Measurements from ENCODE around the gene GEN1. TPM values are rescaled to one million over a fixed set of nuclear protein-coding genes. Genes with fewer than 3 reads are reported as not detected.

GEN1 gene
- total and polyA plus RNA-seq, 10 of the 15 experiments (the other 5 are each of a cell fraction or from before 2014, with no cell fraction given): 6.0 to 49.6 (median 36.0) TPM

DNA sequence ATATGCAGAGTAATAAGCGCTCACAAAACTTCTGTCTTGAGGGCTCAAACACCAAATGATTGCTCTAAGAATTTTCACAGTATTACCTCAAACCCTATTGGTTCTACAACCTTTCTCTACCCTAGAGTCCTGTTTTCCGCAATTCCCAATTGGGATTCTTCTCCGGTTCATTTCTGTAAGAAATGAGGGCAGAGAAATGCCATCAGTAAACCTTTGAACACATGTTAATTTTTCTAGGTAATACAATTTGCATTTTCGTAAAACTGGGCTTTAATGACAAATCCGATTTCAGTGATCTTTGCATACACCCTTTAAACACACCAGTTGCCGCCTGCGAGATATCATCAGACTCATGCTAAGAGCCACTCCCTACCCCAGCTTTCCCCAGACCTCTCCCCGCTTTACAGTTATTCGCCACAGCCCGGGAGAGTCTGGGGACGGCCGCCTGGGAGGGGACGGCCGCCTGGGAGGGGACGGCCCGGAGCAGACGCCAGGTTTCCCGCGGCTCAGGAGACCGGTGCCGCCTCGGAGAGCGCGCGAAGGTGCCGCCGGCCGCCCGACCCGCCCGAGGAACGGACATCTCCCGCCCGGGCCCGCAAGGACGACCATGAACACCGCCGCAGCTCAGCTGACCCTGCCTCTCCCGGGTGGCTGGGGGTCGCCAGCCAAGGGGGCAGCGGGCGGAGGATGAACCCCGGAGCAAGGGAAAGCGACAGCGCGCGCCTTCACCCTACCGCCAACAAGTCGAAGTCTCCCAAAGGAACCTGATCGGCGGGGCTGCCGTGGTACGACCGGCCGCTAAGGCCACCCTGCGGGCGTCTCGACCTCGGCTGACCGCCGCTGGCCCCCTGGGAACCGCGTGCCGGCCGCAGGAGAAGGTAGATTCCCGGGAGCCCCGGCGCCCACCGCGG, 791 bp upstream of the GEN1 start:
- Histone ChIP-seq H3K4me2 (ENCODE audit: control insufficient read depth, insufficient read depth) (peak overlapping the region; percentile 84; the same call in 1 of the 2 replicates), H3K79me2 (ENCODE audit: control insufficient read depth, insufficient read depth, low read length) (peaks cover 92% of the 10 kb centered on the region), H3K4me3 (peak overlapping the region; percentile 91), H3K27me3 (replicated peaks in 1 of 2; ENCODE audit: control insufficient read depth in 2 of 2, insufficient read depth in 2 of 2, low read length in 1 of 2) (no peaks in the 10 kb centered on the region), H3K36me3 (ENCODE audit: control insufficient read depth in 2 of 2, insufficient read depth in 2 of 2, low read length in 1 of 2) (no peaks in the 10 kb centered on the region), H4K20me1 (ENCODE audit: control insufficient read depth, insufficient read depth) (no peaks in the 10 kb centered on the region), H2AFZ (ENCODE audit: control insufficient read depth, low read depth, low read length) (peak overlapping the region; percentile 70), H3K9ac (ENCODE audit: control insufficient read depth, insufficient read depth, low read length) (peak overlapping the region; percentile 94), H3K4me1 (ENCODE audit: control insufficient read depth, insufficient read depth, low read length) (peaks cover 9% of the 10 kb centered on the region), H3K9me3 (replicated peaks; ENCODE audit: control insufficient read depth, insufficient read depth, low read length) (no peaks in the 10 kb centered on the region), H3K27ac (ENCODE audit: control insufficient read depth, insufficient read depth) (peak overlapping the region; percentile 94)
- in situ Hi-C loops (cut with MboI): no loop called here
- BruUV-seq (replicated peaks): TSS peak; percentile 66
- 1% methylated on average over 47 of the region's 70 CpGs for WGBS (ENCODE audit: insufficient coverage, insufficient replicate concordance, low lambda C conversion rate, missing lambda C conversion rate)
- DNase-seq (ENCODE audit: low read depth, low spot score): no peak
- POLR2A ChIA-PET: interaction anchor here (1.0 to 2.9 kb wide), 9 partner anchors 11 to 78 kb away, joined by 3 to 19 read pairs (median 6); partner anchors contain the start of gene MSGN1
- ATAC-seq: peak; percentile 57
- SMC1A ChIA-PET (ENCODE audit: uncharacterized antibody, unreplicated experiment): interaction anchor here (0.9 to 6.1 kb wide), 5 partner anchors 47 to 96 kb away, joined by 3 to 60 read pairs (median 4); no protein-coding TSS in a partner anchor
- intact Hi-C loops (cut with micrococcal nuclease; ENCODE audit: unreplicated experiment): loop anchor here (2.0 to 10.0 kb wide), 3 partner anchors 68 to 1098 kb away; partner anchors contain the start of gene RAD51AP2
- RAD21 ChIA-PET (ENCODE audit: unreplicated experiment): interaction anchor here (0.9 to 5.4 kb wide), 8 partner anchors 16 to 74 kb away, joined by 3 to 49 read pairs (median 6); partner anchors contain the start of gene MSGN1
- no peak for FAIRE-seq
- CTCF ChIA-PET: interaction anchor here (1.0 to 5.4 kb wide), 4 partner anchors 11 to 78 kb away, joined by 4 to 79 read pairs (median 18); no protein-coding TSS in a partner anchor
- TF ChIP-seq SMAD5 (IDR thresholded peaks at IDR 0.05; ENCODE audit: low read depth) (0 out of 2 replicates have a peak, but pooled peaks have one; percentile 42), SIN3A (IDR thresholded peaks at IDR 0.05; ENCODE audit: low read depth, low read length) (no peak), ZNF274 (IDR thresholded peaks at IDR 0.05; ENCODE audit: insufficient read depth, insufficient read length) (no peak), HDGF (IDR thresholded peaks at IDR 0.05) (no peak), CREB1 (IDR thresholded peaks at IDR 0.05; ENCODE audit: low read depth) (no peak), SMC3 (IDR thresholded peaks at IDR 0.05; ENCODE audit: borderline replicate concordance, low read length) (no peak), NR2C1 (IDR thresholded peaks at IDR 0.05) (no peak), MYC (IDR thresholded peaks at IDR 0.05; ENCODE audit: insufficient read depth, insufficient read length, insufficient replicate concordance, low read length, severe bottlenecking) (no peak), HDAC6 (IDR thresholded peaks at IDR 0.05; ENCODE audit: unreplicated experiment) (peak; percentile 35), SMARCA5 (IDR thresholded peaks at IDR 0.05) (peak; percentile 54; the same call in 1 of the 2 replicates), HCFC1 (IDR thresholded peaks at IDR 0.05; ENCODE audit: low read length) (no peak), KAT2A (conservative IDR thresholded peaks at IDR 0.05; ENCODE audit: control insufficient read depth, low read depth, low read length) (no peak), ZNF384 (IDR thresholded peaks at IDR 0.05; ENCODE audit: borderline replicate concordance, low read depth, low read length) (no peak), ATF7 (IDR thresholded peaks at IDR 0.05; ENCODE audit: low read depth) (no peak), STAT3 (IDR thresholded peaks at IDR 0.05; ENCODE audit: low read depth, low read length) (no peak), SIX5 (IDR thresholded peaks at IDR 0.05; ENCODE audit: low read depth, low read length, severe bottlenecking) (no peak), EED (IDR thresholded peaks at IDR 0.05; ENCODE audit: low read depth) (no peak; the same call in 1 of the 2 replicates), IKZF1 (conservative IDR thresholded peaks at IDR 0.05) (peak; percentile 81), YBX1 (IDR thresholded peaks at IDR 0.05) (no peak)
- TF ChIP-seq, protein P1, sequence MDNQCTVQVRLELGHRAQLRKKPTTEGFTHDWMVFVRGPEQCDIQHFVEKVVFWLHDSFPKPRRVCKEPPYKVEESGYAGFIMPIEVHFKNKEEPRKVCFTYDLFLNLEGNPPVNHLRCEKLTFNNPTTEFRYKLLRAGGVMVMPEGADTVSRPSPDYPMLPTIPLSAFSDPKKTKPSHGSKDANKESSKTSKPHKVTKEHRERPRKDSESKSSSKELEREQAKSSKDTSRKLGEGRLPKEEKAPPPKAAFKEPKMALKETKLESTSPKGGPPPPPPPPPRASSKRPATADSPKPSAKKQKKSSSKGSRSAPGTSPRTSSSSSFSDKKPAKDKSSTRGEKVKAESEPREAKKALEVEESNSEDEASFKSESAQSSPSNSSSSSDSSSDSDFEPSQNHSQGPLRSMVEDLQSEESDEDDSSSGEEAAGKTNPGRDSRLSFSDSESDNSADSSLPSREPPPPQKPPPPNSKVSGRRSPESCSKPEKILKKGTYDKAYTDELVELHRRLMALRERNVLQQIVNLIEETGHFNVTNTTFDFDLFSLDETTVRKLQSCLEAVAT (IDR thresholded peaks at IDR 0.05): no peak
- TF ChIP-seq, protein P2, sequence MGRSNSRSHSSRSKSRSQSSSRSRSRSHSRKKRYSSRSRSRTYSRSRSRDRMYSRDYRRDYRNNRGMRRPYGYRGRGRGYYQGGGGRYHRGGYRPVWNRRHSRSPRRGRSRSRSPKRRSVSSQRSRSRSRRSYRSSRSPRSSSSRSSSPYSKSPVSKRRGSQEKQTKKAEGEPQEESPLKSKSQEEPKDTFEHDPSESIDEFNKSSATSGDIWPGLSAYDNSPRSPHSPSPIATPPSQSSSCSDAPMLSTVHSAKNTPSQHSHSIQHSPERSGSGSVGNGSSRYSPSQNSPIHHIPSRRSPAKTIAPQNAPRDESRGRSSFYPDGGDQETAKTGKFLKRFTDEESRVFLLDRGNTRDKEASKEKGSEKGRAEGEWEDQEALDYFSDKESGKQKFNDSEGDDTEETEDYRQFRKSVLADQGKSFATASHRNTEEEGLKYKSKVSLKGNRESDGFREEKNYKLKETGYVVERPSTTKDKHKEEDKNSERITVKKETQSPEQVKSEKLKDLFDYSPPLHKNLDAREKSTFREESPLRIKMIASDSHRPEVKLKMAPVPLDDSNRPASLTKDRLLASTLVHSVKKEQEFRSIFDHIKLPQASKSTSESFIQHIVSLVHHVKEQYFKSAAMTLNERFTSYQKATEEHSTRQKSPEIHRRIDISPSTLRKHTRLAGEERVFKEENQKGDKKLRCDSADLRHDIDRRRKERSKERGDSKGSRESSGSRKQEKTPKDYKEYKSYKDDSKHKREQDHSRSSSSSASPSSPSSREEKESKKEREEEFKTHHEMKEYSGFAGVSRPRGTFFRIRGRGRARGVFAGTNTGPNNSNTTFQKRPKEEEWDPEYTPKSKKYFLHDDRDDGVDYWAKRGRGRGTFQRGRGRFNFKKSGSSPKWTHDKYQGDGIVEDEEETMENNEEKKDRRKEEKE (IDR thresholded peaks at IDR 0.05): no peak
